ENCODE measurements around the gene RBM33. TPM values are rescaled to one million over a fixed set of nuclear protein-coding genes. Genes with fewer than 3 reads are reported as not detected.

Gene RBM33
- total and polyA plus RNA-seq, 2 of the 4 experiments (the other 2 are of a cell fraction): 7.3 to 10.8 TPM

DNA sequence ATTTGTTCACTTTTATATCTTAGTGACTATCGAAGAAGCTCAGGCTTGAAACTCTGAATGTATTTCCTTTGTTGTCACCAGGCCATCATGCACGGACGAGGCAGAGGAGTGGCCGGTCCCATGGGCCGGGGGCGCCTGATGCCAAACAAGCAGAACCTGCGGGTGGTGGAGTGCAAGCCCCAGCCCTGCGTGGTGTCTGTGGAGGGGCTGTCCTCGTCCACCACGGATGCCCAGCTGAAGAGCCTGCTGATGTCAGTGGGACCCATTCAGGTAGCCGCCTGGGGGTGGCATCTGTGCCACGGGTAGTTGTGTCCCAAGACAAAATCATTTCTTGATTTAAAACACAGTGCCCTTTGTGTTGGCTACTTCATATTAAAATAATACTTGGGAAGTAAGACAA, 121.9 kb downstream of the RBM33 start:
- Histone ChIP-seq H3K79me1 (ENCODE audit: low read depth in 1 of 2, low read length in 2 of 2) (peaks cover 33 to 36% of the 10 kb centered on the region in 2 experiments), H4K5ac (ENCODE audit: low read depth, low read length) (no peak overlapping the region), H2AK5ac (ENCODE audit: low read depth, low read length) (no peak overlapping the region), H3K9me3 (ENCODE audit: control insufficient read depth, insufficient read depth, low read length) (no peaks in the 10 kb centered on the region), H3K9ac (ENCODE audit: low read depth, low read length) (no peak overlapping the region), H4K91ac (ENCODE audit: insufficient read depth, low read depth, low read length) (no peak overlapping the region), H2BK120ac (ENCODE audit: low read depth, low read length) (no peak overlapping the region), H3K4ac (ENCODE audit: low read depth, low read length) (no peak overlapping the region), H3K23ac (ENCODE audit: low read depth, low read length) (no peak overlapping the region), H3K4me3 (ENCODE audit: insufficient read depth, low read depth, low read length) (no peak overlapping the region), H2BK5ac (ENCODE audit: low read depth, low read length, poor library complexity, severe bottlenecking) (no peak overlapping the region), H4K8ac (ENCODE audit: low read depth in 2 of 2, low read length in 2 of 2) (no peak overlapping the region), H3K14ac (replicated peaks; ENCODE audit: low read depth, low read length) (no peak overlapping the region), H3K4me2 (ENCODE audit: low read depth, low read length) (no peak overlapping the region), H2BK15ac (ENCODE audit: low read depth, low read length) (no peak overlapping the region), H3K36me3 (ENCODE audit: control insufficient read depth, insufficient read depth, low read length) (peaks cover 45% of the 10 kb centered on the region), H2AK9ac (replicated peaks; ENCODE audit: low read depth, low read length, poor library complexity) (no peak overlapping the region), H2BK20ac (ENCODE audit: low read depth, low read length) (no peak overlapping the region), H4K20me1 (ENCODE audit: insufficient read depth, low read length) (peaks cover 27% of the 10 kb centered on the region), H2AFZ (replicated peaks; ENCODE audit: low read length, poor library complexity) (no peak overlapping the region), H3K27ac (ENCODE audit: insufficient read depth, low read length) (no peak overlapping the region), H3K27me3 (ENCODE audit: control insufficient read depth, insufficient read depth, low read length) (no peaks in the 10 kb centered on the region), H3K18ac (ENCODE audit: low read depth, low read length) (no peak overlapping the region), H3K9me1 (ENCODE audit: insufficient read depth, low read length) (peaks cover 8% of the 10 kb centered on the region; the same call in 1 of the 2 replicates), H3K4me1 (ENCODE audit: control insufficient read depth, insufficient read depth, low read length) (peaks cover 2% of the 10 kb centered on the region; the same call in 1 of the 2 replicates), H3K56ac (ENCODE audit: extremely low read depth, insufficient read depth, low read length) (no peak overlapping the region)
- ATAC-seq (ENCODE audit: low read depth) (no peak), DNase-seq (no peak)
- BruUV-seq (replicated peaks): no TSS peak
- POLR2A ChIA-PET (ENCODE audit: unreplicated experiment): no interaction called here
- TF ChIP-seq, protein P1, sequence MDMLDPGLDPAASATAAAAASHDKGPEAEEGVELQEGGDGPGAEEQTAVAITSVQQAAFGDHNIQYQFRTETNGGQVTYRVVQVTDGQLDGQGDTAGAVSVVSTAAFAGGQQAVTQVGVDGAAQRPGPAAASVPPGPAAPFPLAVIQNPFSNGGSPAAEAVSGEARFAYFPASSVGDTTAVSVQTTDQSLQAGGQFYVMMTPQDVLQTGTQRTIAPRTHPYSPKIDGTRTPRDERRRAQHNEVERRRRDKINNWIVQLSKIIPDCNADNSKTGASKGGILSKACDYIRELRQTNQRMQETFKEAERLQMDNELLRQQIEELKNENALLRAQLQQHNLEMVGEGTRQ (IDR thresholded peaks at IDR 0.05; ENCODE audit: low read depth, low read length): no peak
- no peak for TF ChIP-seq SMC3 (IDR thresholded peaks at IDR 0.05; ENCODE audit: low read depth, low read length)
- TF ChIP-seq CHD1 (IDR thresholded peaks at IDR 0.05; ENCODE audit: low read depth, low read length): no peak
- no peak for TF ChIP-seq POLR2A (IDR thresholded peaks at IDR 0.05; ENCODE audit: low read depth, low read length)
- no peak for TF ChIP-seq MAZ (IDR thresholded peaks at IDR 0.05; ENCODE audit: borderline replicate concordance, low read depth, low read length)
- no peak for TF ChIP-seq RAD21 (IDR thresholded peaks at IDR 0.05; ENCODE audit: low read length)
- TF ChIP-seq BHLHE40 (IDR thresholded peaks at IDR 0.05; ENCODE audit: low read depth, low read length): no peak
- no peak for TF ChIP-seq MXI1 (IDR thresholded peaks at IDR 0.05; ENCODE audit: borderline replicate concordance, low read depth, low read length)
- no peak for TF ChIP-seq RFX5 (IDR thresholded peaks at IDR 0.05; ENCODE audit: low read depth, low read length)
- TF ChIP-seq NFE2L2 (IDR thresholded peaks at IDR 0.05; ENCODE audit: low read depth, low read length): no peak
- TF ChIP-seq, protein P2, sequence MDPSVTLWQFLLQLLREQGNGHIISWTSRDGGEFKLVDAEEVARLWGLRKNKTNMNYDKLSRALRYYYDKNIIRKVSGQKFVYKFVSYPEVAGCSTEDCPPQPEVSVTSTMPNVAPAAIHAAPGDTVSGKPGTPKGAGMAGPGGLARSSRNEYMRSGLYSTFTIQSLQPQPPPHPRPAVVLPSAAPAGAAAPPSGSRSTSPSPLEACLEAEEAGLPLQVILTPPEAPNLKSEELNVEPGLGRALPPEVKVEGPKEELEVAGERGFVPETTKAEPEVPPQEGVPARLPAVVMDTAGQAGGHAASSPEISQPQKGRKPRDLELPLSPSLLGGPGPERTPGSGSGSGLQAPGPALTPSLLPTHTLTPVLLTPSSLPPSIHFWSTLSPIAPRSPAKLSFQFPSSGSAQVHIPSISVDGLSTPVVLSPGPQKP (IDR thresholded peaks at IDR 0.05; ENCODE audit: borderline replicate concordance, low read depth, low read length): no peak
- TF ChIP-seq, protein P3, sequence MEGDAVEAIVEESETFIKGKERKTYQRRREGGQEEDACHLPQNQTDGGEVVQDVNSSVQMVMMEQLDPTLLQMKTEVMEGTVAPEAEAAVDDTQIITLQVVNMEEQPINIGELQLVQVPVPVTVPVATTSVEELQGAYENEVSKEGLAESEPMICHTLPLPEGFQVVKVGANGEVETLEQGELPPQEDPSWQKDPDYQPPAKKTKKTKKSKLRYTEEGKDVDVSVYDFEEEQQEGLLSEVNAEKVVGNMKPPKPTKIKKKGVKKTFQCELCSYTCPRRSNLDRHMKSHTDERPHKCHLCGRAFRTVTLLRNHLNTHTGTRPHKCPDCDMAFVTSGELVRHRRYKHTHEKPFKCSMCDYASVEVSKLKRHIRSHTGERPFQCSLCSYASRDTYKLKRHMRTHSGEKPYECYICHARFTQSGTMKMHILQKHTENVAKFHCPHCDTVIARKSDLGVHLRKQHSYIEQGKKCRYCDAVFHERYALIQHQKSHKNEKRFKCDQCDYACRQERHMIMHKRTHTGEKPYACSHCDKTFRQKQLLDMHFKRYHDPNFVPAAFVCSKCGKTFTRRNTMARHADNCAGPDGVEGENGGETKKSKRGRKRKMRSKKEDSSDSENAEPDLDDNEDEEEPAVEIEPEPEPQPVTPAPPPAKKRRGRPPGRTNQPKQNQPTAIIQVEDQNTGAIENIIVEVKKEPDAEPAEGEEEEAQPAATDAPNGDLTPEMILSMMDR (conservative IDR thresholded peaks at IDR 0.05; ENCODE audit: low read depth, low read length): no peak
- no peak for TF ChIP-seq CEBPB (IDR thresholded peaks at IDR 0.05; ENCODE audit: low read depth, low read length)
- TF ChIP-seq MAFK (IDR thresholded peaks at IDR 0.05; ENCODE audit: low read depth, low read length): no peak
- TF ChIP-seq RCOR1 (IDR thresholded peaks at IDR 0.05; ENCODE audit: insufficient replicate concordance, low read length): no peak
- TF ChIP-seq FOS (IDR thresholded peaks at IDR 0.05; ENCODE audit: low read depth, low read length): no peak
- intact Hi-C loops (cut with micrococcal nuclease) (loop anchor here (5.0 kb wide), 1 partner anchor 839 kb away; no protein-coding TSS in a partner anchor), dilution Hi-C loops (cut with HindIII; ENCODE audit: low sequenced_read_pairs, unreplicated experiment) (no loop called here), in situ Hi-C loops (cut with MboI; ENCODE audit: low sequenced_read_pairs) (loop anchor here (25.0 kb wide), 1 partner anchor 379 kb away; no protein-coding TSS in a partner anchor)
- 87% methylated on average over 6 of the region's 12 CpGs; no CpG with 5 or more reads in 1 of the 2 experiments for WGBS, 2 experiments (ENCODE audit: extremely low coverage in 2 of 2, insufficient read length in 1 of 2)
- CTCF ChIA-PET: interaction anchor here (1.0 to 2.1 kb wide), 3 partner anchors 10 to 168 kb away, joined by 3 to 14 read pairs (median 5); no protein-coding TSS in a partner anchor
